HG02678 (cell line): ENCODE data around the gene YARS1.
"Not testable (repeated sequence)": the region's sequence is repeated elsewhere in the genome, so short reads cannot be mapped to it uniquely, and the experiment has no call there.

Experiments
- ATAC-seq: cut with Tn5 transposase; IDR thresholded peaks from one replicate; pipeline ENCODE4 v1.9.1; 2021; ENCODE audit warnings: mild to moderate bottlenecking, moderate library complexity; ENCODE audit not compliant: unreplicated experiment

The YARS1 gene

GRCh38 chr1:32817815-32818786, 943 bp upstream of the YARS1 start:
- ATAC-seq: peak; percentile 9

GRCh38 chr1:32816676-32817158, 441 bp downstream of the YARS1 start:
- ATAC-seq: no peak

- no peak for ATAC-seq
These were observed 3.0 kb downstream of the YARS1 start for GRCh38 chr1:32813941-32814739.

GRCh38 chr1:32811917-32812316, 5.2 kb downstream of the YARS1 start:
- ATAC-seq: no peak

GRCh38 chr1:32811265-32811664, 5.9 kb downstream of the YARS1 start:
- ATAC-seq: no peak

GRCh38 chr1:32810358-32810757, 6.8 kb downstream of the YARS1 start:
- ATAC-seq: no peak

GRCh38 chr1:32808580-32808979, 8.6 kb downstream of the YARS1 start:
- ATAC-seq: no peak

GRCh38 chr1:32806910-32807523, 10.1 kb downstream of the YARS1 start:
- ATAC-seq: no peak

GRCh38 chr1:32806290-32806689, 10.9 kb downstream of the YARS1 start:
- ATAC-seq: no peak

- ATAC-seq: not testable (repeated sequence)
These were observed 12.7 kb downstream of the YARS1 start for GRCh38 chr1:32804460-32804859.

GRCh38 chr1:32801096-32801715, 16.0 kb downstream of the YARS1 start:
- no peak for ATAC-seq

- no peak for ATAC-seq
These were observed 18.3 kb downstream of the YARS1 start for GRCh38 chr1:32798679-32799416.

- no peak for ATAC-seq
These were observed 19.0 kb downstream of the YARS1 start for GRCh38 chr1:32798191-32798590.

GRCh38 chr1:32797456-32797855, 19.7 kb downstream of the YARS1 start:
- no peak for ATAC-seq

- not testable (repeated sequence) for ATAC-seq
These were observed 21.4 kb downstream of the YARS1 start for GRCh38 chr1:32795763-32796162.

GRCh38 chr1:32791881-32792280, 25.3 kb downstream of the YARS1 start:
- no peak for ATAC-seq

- not testable (repeated sequence) for ATAC-seq
These were observed 27.8 kb downstream of the YARS1 start for GRCh38 chr1:32789356-32789755.

GRCh38 chr1:32786856-32787255, 30.3 kb downstream of the YARS1 start:
- ATAC-seq: no peak

GRCh38 chr1:32784817-32785216, 32.3 kb downstream of the YARS1 start:
- no peak for ATAC-seq

GRCh38 chr1:32783851-32784250, 33.3 kb downstream of the YARS1 start:
- no peak for ATAC-seq
